WTC11 (cell line): ENCODE data around the gene PCSK2.

Experiments
- CREB1 ChIP-seq: sonication (generic); formaldehyde crosslinking; IDR thresholded peaks from 2 replicates; pipeline ENCODE4 v1.8.0; 2023; ENCODE audit warnings: mild to moderate bottlenecking, missing genetic modification reagents
- CTCF ChIP-seq: fragments of 200-600 bp; IDR thresholded peaks from 2 replicates; pipeline ENCODE4 v1.8.0; 2022; ENCODE audit warnings: antibody characterized with exemption
- E2F1 ChIP-seq: sonication (generic); formaldehyde crosslinking; IDR thresholded peaks from 2 replicates; pipeline ENCODE4 v1.8.0; 2022; ENCODE audit warnings: mild to moderate bottlenecking, missing genetic modification reagents
- FOXP4 ChIP-seq: sonication (generic); formaldehyde crosslinking; IDR thresholded peaks from 2 replicates; pipeline ENCODE4 v1.8.0; 2022; ENCODE audit warnings: mild to moderate bottlenecking, missing genetic modification reagents
- NR1H2 ChIP-seq: sonication (generic); formaldehyde crosslinking; IDR thresholded peaks from 2 replicates; pipeline ENCODE4 v1.9.0; 2021; ENCODE audit warnings: mild to moderate bottlenecking, moderate library complexity, missing genetic modification reagents
- RORB ChIP-seq: fragments of 250-450 bp; sonication (Bioruptor Pico); IDR thresholded peaks from 2 replicates; pipeline ENCODE4 v1.9.0; 2021; ENCODE audit warnings: mild to moderate bottlenecking
- SMAD3 ChIP-seq: sonication (generic); formaldehyde crosslinking; IDR thresholded peaks from 2 replicates; pipeline ENCODE4 v1.8.0; 2022; ENCODE audit warnings: missing genetic modification reagents, mild to moderate bottlenecking, borderline replicate concordance
- SP1 ChIP-seq: sonication (generic); formaldehyde crosslinking; conservative IDR thresholded peaks from 2 replicates; pipeline ENCODE4 v1.8.1; 2022; ENCODE audit warnings: missing genetic modification reagents
- TEAD1 ChIP-seq: sonication (generic); formaldehyde crosslinking; IDR thresholded peaks from 2 replicates; pipeline ENCODE4 v1.8.0; 2022; ENCODE audit warnings: mild to moderate bottlenecking, missing genetic modification reagents
- ZMAT4 ChIP-seq: fragments of 250-450 bp; sonication (Bioruptor Pico); IDR thresholded peaks from 2 replicates; pipeline ENCODE4 v1.9.0; 2021; ENCODE audit warnings: mild to moderate bottlenecking
- ZNF121 ChIP-seq: sonication (generic); formaldehyde crosslinking; IDR thresholded peaks from 2 replicates; pipeline ENCODE4 v1.8.0; 2023; ENCODE audit warnings: missing genetic modification reagents
- ZNF232 ChIP-seq: sonication (generic); formaldehyde crosslinking; IDR thresholded peaks from 2 replicates; pipeline ENCODE4 v1.8.0; 2022; ENCODE audit warnings: mild to moderate bottlenecking, missing genetic modification reagents
- TF ChIP-seq, protein P1 (sequence below): sonication (generic); formaldehyde crosslinking; IDR thresholded peaks from 2 replicates; pipeline ENCODE4 v1.8.0; 2022; ENCODE audit warnings: mild to moderate bottlenecking, missing genetic modification reagents
- TF ChIP-seq, protein P2 (sequence below): sonication (generic); formaldehyde crosslinking; IDR thresholded peaks from 2 replicates; pipeline ENCODE4 v1.8.0; 2022; ENCODE audit warnings: mild to moderate bottlenecking, missing genetic modification reagents

DNA sequence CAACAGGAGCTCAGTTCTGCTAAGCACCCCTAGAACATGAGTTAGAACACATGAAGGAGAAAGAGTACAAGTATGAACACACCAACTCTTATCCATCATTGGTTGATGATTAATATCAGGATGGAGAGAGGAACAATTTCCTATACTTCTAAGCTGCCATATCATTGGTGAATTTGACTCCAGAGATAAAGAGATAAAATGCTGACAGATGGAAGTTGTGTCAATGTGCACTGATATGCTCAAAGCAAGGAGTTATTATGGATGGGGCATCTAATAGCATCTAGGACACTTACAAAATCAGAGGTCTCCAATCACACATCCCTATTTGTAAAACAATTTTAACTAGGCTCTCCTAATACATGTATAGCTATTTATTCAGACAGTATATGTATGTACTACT lies 159.0 kb downstream of the PCSK2 start:
- no peak for TF ChIP-seq RORB (CRISPR knock-in tag)
- TF ChIP-seq CREB1 (CRISPR knock-in tag): no peak
- TF ChIP-seq CTCF: no peak
- no peak for TF ChIP-seq TEAD1 (CRISPR knock-in tag)
- TF ChIP-seq ZNF232 (CRISPR knock-in tag): no peak
- no peak for TF ChIP-seq SP1 (CRISPR knock-in tag)
- TF ChIP-seq SMAD3 (CRISPR knock-in tag): no peak
- no peak for TF ChIP-seq NR1H2 (CRISPR knock-in tag)
- TF ChIP-seq ZMAT4: no peak
- TF ChIP-seq, protein P1, sequence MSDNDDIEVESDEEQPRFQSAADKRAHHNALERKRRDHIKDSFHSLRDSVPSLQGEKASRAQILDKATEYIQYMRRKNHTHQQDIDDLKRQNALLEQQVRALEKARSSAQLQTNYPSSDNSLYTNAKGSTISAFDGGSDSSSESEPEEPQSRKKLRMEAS (CRISPR knock-in tag): no peak
- TF ChIP-seq, protein P2, sequence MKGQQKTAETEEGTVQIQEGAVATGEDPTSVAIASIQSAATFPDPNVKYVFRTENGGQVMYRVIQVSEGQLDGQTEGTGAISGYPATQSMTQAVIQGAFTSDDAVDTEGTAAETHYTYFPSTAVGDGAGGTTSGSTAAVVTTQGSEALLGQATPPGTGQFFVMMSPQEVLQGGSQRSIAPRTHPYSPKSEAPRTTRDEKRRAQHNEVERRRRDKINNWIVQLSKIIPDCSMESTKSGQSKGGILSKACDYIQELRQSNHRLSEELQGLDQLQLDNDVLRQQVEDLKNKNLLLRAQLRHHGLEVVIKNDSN: no peak
- no peak for TF ChIP-seq ZNF121 (CRISPR knock-in tag)
- TF ChIP-seq FOXP4 (CRISPR knock-in tag): no peak
- no peak for TF ChIP-seq E2F1 (CRISPR knock-in tag)
